ENCODE measurements around the gene PECR.

GRCh38 chr2:216021768-216022565 lies 59.6 kb downstream of the PECR start:
- TF ChIP-seq POLR2A (IDR thresholded peaks at IDR 0.05; ENCODE audit: low read length) (no peak), GATA1 (IDR thresholded peaks at IDR 0.05; ENCODE audit: low read depth, low read length) (no peak)
